ENCODE measurements around the gene TJP3.

TJP3 gene

GRCh38 chr19:3780786-3781304 is 72.7 kb downstream of the TJP3 start:
- DNase-seq (ENCODE audit: low read depth), result no peak
- no peak for TF ChIP-seq CTCF (conservative IDR thresholded peaks at IDR 0.05; ENCODE audit: control insufficient read depth, insufficient read depth, low read depth, low read length)
- no peak overlapping the region for H3K4me3 ChIP-seq (ENCODE audit: control insufficient read depth, low read depth, low read length)

- no peak for TF ChIP-seq CTCF (conservative IDR thresholded peaks at IDR 0.05; ENCODE audit: control insufficient read depth, insufficient read depth, low read depth, low read length)
- no peak overlapping the region for H3K4me3 ChIP-seq (ENCODE audit: control insufficient read depth, low read depth, low read length)
- DNase-seq (ENCODE audit: low read depth), result no peak
Observed at GRCh38 chr19:3781603-3782002, 73.4 kb downstream of the TJP3 start.

GRCh38 chr19:3782330-3782729 is 74.1 kb downstream of the TJP3 start:
- no peak for DNase-seq (ENCODE audit: low read depth)
- H3K4me3 ChIP-seq (ENCODE audit: control insufficient read depth, low read depth, low read length), result no peak overlapping the region
- TF ChIP-seq CTCF (conservative IDR thresholded peaks at IDR 0.05; ENCODE audit: control insufficient read depth, insufficient read depth, low read depth, low read length), result no peak

- H3K4me3 ChIP-seq (ENCODE audit: control insufficient read depth, low read depth, low read length), result no peak overlapping the region
- no peak for TF ChIP-seq CTCF (conservative IDR thresholded peaks at IDR 0.05; ENCODE audit: control insufficient read depth, insufficient read depth, low read depth, low read length)
- DNase-seq (ENCODE audit: low read depth), result no peak
Observed at GRCh38 chr19:3782903-3783302, 74.7 kb downstream of the TJP3 start.

- no peak overlapping the region for H3K4me3 ChIP-seq (ENCODE audit: control insufficient read depth, low read depth, low read length)
- no peak for DNase-seq (ENCODE audit: low read depth)
- TF ChIP-seq CTCF (conservative IDR thresholded peaks at IDR 0.05; ENCODE audit: control insufficient read depth, insufficient read depth, low read depth, low read length), result peak; percentile 22
Observed at GRCh38 chr19:3783660-3784584, 75.7 kb downstream of the TJP3 start.

- no peak for TF ChIP-seq CTCF (conservative IDR thresholded peaks at IDR 0.05; ENCODE audit: control insufficient read depth, insufficient read depth, low read depth, low read length)
- no peak overlapping the region for H3K4me3 ChIP-seq (ENCODE audit: control insufficient read depth, low read depth, low read length)
- DNase-seq (ENCODE audit: low read depth), result peak; percentile 12
Observed at GRCh38 chr19:3784607-3785450, 76.6 kb downstream of the TJP3 start.
